Activated CD8-positive, alpha-beta memory T cell treated with anti-CD3 and anti-CD28 coated beads, Interleukin-2, amount 10 ng/mL, durations not matched to agents 7 days and 5 days (primary cell): Measurements from ENCODE around the gene NEU2. TPM values are rescaled to one million over a fixed set of nuclear protein-coding genes. Genes with fewer than 3 reads are reported as not detected.
A peak's percentile ranks its signal among the peaks of the same experiment; 100 is the strongest.

ENCODE experiments used
- ATAC-seq: fragments of 150-1000 bp; cut with Tn5 transposase; one replicate; pipeline ENCODE4 v1.10.0; 2021; ENCODE audit warnings: moderate library complexity
- CTCF ChIA-PET: fragments of 350-600 bp; sonication (Branson Sonifier 250); formaldehyde crosslinking; loops from one replicate; lab custom pipeline; 2021; ENCODE audit warnings: antibody characterized with exemption; lab: Charles Lee
- DNase-seq: peaks from one replicate; pipeline ENCODE4 v3.0.0-alpha.2; 2020
- H3K27ac Mint-ChIP-seq: one replicate; pipeline ENCODE4 v1.8.0; 2021; ENCODE audit warnings: mild to moderate bottlenecking, mixed read lengths
- H3K27me3 Mint-ChIP-seq: one replicate; pipeline ENCODE4 v1.8.0; 2021; ENCODE audit warnings: mixed read lengths
- H3K36me3 Mint-ChIP-seq: one replicate; pipeline ENCODE4 v1.8.0; 2021; ENCODE audit warnings: mild to moderate bottlenecking, mixed read lengths
- H3K4me1 Mint-ChIP-seq: one replicate; pipeline ENCODE4 v1.8.0; 2021; ENCODE audit warnings: mixed read lengths
- H3K4me3 Mint-ChIP-seq: one replicate; pipeline ENCODE4 v1.8.0; 2021; ENCODE audit warnings: mild to moderate bottlenecking, moderate library complexity, mixed read lengths
- H3K9me3 Mint-ChIP-seq: one replicate; pipeline ENCODE4 v1.8.0; 2022; ENCODE audit warnings: low read depth, mixed read lengths
- total RNA-seq, 2 experiments: library from RNA; stranded (reverse); gene quantifications; one replicate each; pipeline ENCODE4 v1.2.3, GENCODE V29; 2021

NEU2 gene
- total RNA-seq, 2 experiments from 2014 or later, result not detected

- Mint-ChIP-seq H3K27me3 (no peaks in the 10 kb centered on the region), H3K36me3 (peaks cover 74% of the 10 kb centered on the region), H3K9me3 (no peaks in the 10 kb centered on the region), H3K27ac (no peak overlapping the region), H3K4me3 (no peak overlapping the region), H3K4me1 (peaks cover 68% of the 10 kb centered on the region)
- CTCF ChIA-PET, result interaction anchor here (0.6 to 2.5 kb wide), 2 partner anchors 12 to 184 kb away, joined by 3 to 12 read pairs; no protein-coding TSS in a partner anchor
- ATAC-seq (no peak), DNase-seq (no peak)
Observed at GRCh38 chr2:233065954-233066470, 33.5 kb downstream of the NEU2 start.

DNA sequence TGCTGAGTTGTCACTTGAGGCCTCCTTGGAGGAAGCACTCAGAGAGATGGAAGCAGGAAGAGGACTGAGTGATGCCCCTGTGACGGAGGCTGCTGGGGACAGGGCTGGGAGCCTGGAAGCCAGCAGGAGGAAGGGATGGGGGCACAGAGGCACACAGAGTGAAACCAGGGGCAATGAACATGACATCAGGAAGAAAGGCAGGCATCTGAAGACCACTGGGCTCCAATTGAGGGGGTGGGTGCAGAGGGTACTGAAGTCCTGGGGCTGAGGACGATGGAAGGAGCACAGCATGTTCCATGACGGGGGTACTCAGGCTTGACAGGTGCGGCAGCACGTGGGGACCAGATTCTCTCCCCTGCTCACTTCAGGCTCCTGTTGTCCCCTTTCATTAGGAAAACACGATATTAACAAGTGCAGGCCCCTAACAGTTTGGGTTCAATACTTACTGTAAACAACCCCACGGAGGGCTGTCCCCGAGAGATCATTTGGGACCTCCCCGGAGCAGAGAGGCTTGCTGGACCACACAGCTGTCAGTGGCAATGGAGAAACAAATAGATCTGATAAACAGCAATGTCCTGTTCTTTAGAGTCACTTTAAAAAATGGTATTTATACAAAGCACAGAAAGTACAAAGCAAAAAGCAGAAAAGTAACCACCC, 36.4 kb downstream of the NEU2 start:
- no peak for DNase-seq
- Mint-ChIP-seq H3K9me3 (peaks cover 4% of the 10 kb centered on the region), H3K4me3 (no peak overlapping the region), H3K27me3 (no peaks in the 10 kb centered on the region), H3K36me3 (peaks cover 73% of the 10 kb centered on the region), H3K4me1 (peaks cover 63% of the 10 kb centered on the region), H3K27ac (peak overlapping the region; percentile 4)
- ATAC-seq, result no peak
- CTCF ChIA-PET, result no interaction called here

- peak overlapping the region; percentile 12 for H3K27ac Mint-ChIP-seq
- H3K4me3 Mint-ChIP-seq, result no peak overlapping the region
- peaks cover 4% of the 10 kb centered on the region for H3K9me3 Mint-ChIP-seq
- DNase-seq (peak; percentile 35), ATAC-seq (no peak)
- peaks cover 52% of the 10 kb centered on the region for H3K36me3 Mint-ChIP-seq
- peaks cover 35% of the 10 kb centered on the region for H3K4me1 Mint-ChIP-seq
- CTCF ChIA-PET, result interaction anchor here (1.6 kb wide), 2 partner anchors 12 to 14 kb away, joined by 3 to 5 read pairs; partner anchors contain the start of gene INPP5D
- H3K27me3 Mint-ChIP-seq, result no peaks in the 10 kb centered on the region
Observed at GRCh38 chr2:233072838-233073237, 40.4 kb downstream of the NEU2 start.

GRCh38 chr2:233074106-233074505, 41.6 kb downstream of the NEU2 start:
- no peaks in the 10 kb centered on the region for H3K27me3 Mint-ChIP-seq
- peaks cover 54% of the 10 kb centered on the region for H3K36me3 Mint-ChIP-seq
- peaks cover 4% of the 10 kb centered on the region for H3K9me3 Mint-ChIP-seq
- peaks cover 38% of the 10 kb centered on the region for H3K4me1 Mint-ChIP-seq
- no peak overlapping the region for H3K4me3 Mint-ChIP-seq
- CTCF ChIA-PET, result interaction anchor here (1.6 kb wide), 2 partner anchors 14 to 15 kb away, joined by 3 to 5 read pairs; partner anchors contain the start of gene INPP5D
- H3K27ac Mint-ChIP-seq, result no peak overlapping the region
- peak; percentile 30 for DNase-seq
- no peak for ATAC-seq

DNA sequence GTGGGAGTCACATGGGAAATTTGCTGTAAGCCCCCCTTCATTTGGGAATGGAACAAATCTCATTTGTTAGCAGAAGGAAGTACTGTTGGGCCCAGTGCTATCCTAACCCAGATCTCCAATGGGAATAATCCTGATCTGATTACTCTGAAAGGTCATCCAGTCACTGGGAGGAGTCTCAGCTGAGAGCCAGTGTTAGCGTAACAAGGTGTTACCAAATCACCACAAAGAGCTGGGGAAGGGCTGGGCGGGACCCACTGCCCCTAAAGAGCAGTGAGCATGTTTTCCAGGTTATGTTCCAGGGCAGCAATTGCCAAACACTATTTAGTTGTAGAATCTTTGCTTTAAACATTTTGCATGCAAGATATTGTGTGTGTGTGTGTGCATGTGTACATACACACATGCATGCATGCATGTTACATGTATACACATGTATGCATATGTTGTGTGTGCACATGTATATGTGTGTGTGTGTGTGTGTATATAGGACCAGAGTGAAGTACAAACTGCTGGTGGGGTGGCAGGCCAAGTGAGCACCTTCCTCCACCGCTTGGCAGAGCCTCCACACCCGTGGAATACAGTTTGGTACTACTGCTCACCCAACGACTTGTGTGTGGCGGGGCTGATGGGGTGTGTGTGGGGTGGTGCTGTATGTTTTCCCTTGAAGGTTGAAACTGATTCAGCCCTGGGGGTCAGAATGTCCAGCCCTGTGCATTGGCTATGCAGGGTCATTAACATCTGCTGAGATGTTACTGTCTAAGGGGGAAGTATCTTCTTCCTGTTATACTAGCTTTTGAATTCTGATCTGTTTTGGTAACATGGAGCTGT, 42.9 kb downstream of the NEU2 start:
- Mint-ChIP-seq H3K36me3 (peaks cover 51% of the 10 kb centered on the region), H3K4me3 (no peak overlapping the region), H3K4me1 (peaks cover 42% of the 10 kb centered on the region), H3K27me3 (no peaks in the 10 kb centered on the region), H3K9me3 (peaks cover 4% of the 10 kb centered on the region), H3K27ac (no peak overlapping the region)
- ATAC-seq, result peak; percentile 17
- DNase-seq, result peak; percentile 44
- CTCF ChIA-PET, result interaction anchor here (1.2 to 9.6 kb wide), 5 partner anchors 11 to 176 kb away, joined by 3 to 45 read pairs (median 7); partner anchors contain the start of genes ATG16L1 and INPP5D

- Mint-ChIP-seq H3K27me3 (no peaks in the 10 kb centered on the region), H3K4me3 (no peak overlapping the region), H3K9me3 (peaks cover 4% of the 10 kb centered on the region), H3K27ac (no peak overlapping the region), H3K4me1 (peaks cover 42% of the 10 kb centered on the region), H3K36me3 (peaks cover 49% of the 10 kb centered on the region)
- peak; percentile 57 for DNase-seq
- ATAC-seq, result peak; percentile 57
- CTCF ChIA-PET, result interaction anchor here (1.2 to 9.6 kb wide), 5 partner anchors 12 to 175 kb away, joined by 3 to 45 read pairs (median 7); partner anchors contain the start of genes ATG16L1 and INPP5D
Observed at GRCh38 chr2:233075966-233076339, 43.5 kb downstream of the NEU2 start.

GRCh38 chr2:233076749-233077148, 44.3 kb downstream of the NEU2 start:
- ATAC-seq (no peak), DNase-seq (peak; percentile 38)
- CTCF ChIA-PET, result interaction anchor here (1.2 to 9.6 kb wide), 4 partner anchors 12 to 174 kb away, joined by 3 to 71 read pairs (median 26); partner anchors contain the start of genes ATG16L1 and INPP5D
- Mint-ChIP-seq H3K36me3 (peaks cover 47% of the 10 kb centered on the region), H3K27me3 (no peaks in the 10 kb centered on the region), H3K9me3 (peaks cover 2% of the 10 kb centered on the region), H3K4me1 (peaks cover 48% of the 10 kb centered on the region), H3K27ac (no peak overlapping the region), H3K4me3 (no peak overlapping the region)

DNA sequence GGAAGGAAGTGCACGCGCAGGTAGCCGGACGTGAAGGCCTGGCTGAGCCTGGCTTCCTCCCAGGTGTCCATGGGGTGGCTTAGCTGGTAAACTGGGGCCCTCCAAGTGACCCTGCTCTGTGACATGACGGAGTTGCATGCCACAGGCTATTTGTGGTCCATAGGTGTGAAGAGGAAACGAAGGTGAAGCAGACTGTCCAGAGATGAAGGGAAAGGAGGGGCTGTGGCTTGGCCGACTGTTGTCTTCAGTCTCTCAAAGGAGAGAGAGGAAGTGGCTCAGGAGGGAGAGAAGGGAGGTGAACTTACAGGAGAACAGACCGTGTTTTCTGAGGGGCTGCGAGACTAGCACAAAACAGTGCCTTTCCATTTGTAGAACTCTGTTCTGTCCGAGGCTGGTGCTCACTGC, 47.0 kb downstream of the NEU2 start:
- H3K9me3 Mint-ChIP-seq, result no peaks in the 10 kb centered on the region
- H3K36me3 Mint-ChIP-seq, result peaks cover 54% of the 10 kb centered on the region
- ATAC-seq (peak; percentile 22), DNase-seq (peak; percentile 77)
- no peaks in the 10 kb centered on the region for H3K27me3 Mint-ChIP-seq
- H3K4me3 Mint-ChIP-seq, result peak overlapping the region; percentile 64
- CTCF ChIA-PET, result interaction anchor here (1.1 to 9.6 kb wide), 3 partner anchors 19 to 172 kb away, joined by 3 to 71 read pairs (median 45); partner anchors contain the start of genes ATG16L1 and INPP5D
- H3K27ac Mint-ChIP-seq, result peak overlapping the region; percentile 94
- peaks cover 66% of the 10 kb centered on the region for H3K4me1 Mint-ChIP-seq

- Mint-ChIP-seq H3K4me3 (peak overlapping the region; percentile 37), H3K9me3 (no peaks in the 10 kb centered on the region), H3K36me3 (peaks cover 59% of the 10 kb centered on the region), H3K27me3 (no peaks in the 10 kb centered on the region), H3K27ac (peak overlapping the region; percentile 94), H3K4me1 (peaks cover 73% of the 10 kb centered on the region)
- CTCF ChIA-PET, result interaction anchor here (1.1 to 9.6 kb wide), 4 partner anchors 20 to 171 kb away, joined by 3 to 71 read pairs (median 29); partner anchors contain the start of genes ATG16L1 and INPP5D
- ATAC-seq (no peak), DNase-seq (peak; percentile 42)
Observed at GRCh38 chr2:233079953-233080835, 47.7 kb downstream of the NEU2 start.

GRCh38 chr2:233080836-233081229, 48.4 kb downstream of the NEU2 start:
- Mint-ChIP-seq H3K4me1 (peaks cover 79% of the 10 kb centered on the region), H3K27ac (peak overlapping the region; percentile 94), H3K27me3 (no peaks in the 10 kb centered on the region), H3K4me3 (peak overlapping the region; percentile 74), H3K9me3 (no peaks in the 10 kb centered on the region), H3K36me3 (peaks cover 65% of the 10 kb centered on the region)
- ATAC-seq (no peak), DNase-seq (no peak)
- CTCF ChIA-PET, result interaction anchor here (2.9 to 9.6 kb wide), 3 partner anchors 20 to 171 kb away, joined by 13 to 71 read pairs (median 45); partner anchors contain the start of genes ATG16L1 and INPP5D

DNA sequence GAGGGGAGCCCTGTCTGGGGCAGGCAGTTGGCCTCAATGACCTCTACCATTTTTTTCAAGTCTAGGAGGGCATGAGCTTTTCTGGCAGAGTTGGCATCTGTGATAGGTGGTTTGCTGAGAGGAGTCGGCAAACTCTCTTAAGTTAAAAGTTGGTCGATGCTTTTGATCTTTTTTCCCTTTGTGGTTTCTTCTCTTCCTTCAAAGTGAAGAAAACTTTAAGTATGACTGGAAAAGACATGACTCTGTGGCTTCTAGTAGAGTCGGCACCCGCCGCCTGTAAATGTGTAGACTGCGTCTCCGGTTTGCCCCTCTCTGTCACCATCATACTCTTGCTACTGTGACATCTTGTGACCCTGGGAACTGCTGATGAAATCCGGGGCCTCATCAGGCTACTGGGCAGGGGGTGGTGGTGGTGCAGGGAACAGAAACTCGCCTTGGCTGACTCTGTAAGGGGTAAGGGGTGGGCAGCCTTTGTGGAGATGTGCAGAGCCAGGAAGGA, 48.8 kb downstream of the NEU2 start:
- CTCF ChIA-PET, result interaction anchor here (2.9 to 9.6 kb wide), 3 partner anchors 21 to 170 kb away, joined by 13 to 71 read pairs (median 45); partner anchors contain the start of genes ATG16L1 and INPP5D
- Mint-ChIP-seq H3K36me3 (peaks cover 65% of the 10 kb centered on the region), H3K27me3 (no peaks in the 10 kb centered on the region), H3K9me3 (no peaks in the 10 kb centered on the region), H3K4me1 (peaks cover 83% of the 10 kb centered on the region), H3K4me3 (peak overlapping the region; percentile 74), H3K27ac (peak overlapping the region; percentile 94)
- DNase-seq (peak; percentile 79), ATAC-seq (peak; percentile 38)
